GM12878 (cell line): ENCODE results near the gene CFAP65. TPM values are rescaled to one million over a fixed set of nuclear protein-coding genes. Genes with fewer than 3 reads are reported as not detected.

Experiments used
- ATAC-seq: fragments of 200-7000 bp; cut with Tn5 transposase; 3 replicates; pipeline ENCODE4 v1.9.1; 2020; ENCODE audit warnings: mild to moderate bottlenecking, moderate library complexity
- BruUV-seq: library from RNA; stranded (reverse); fragments of 400-500 nt; replicated peaks from 2 replicates; lab custom pipeline; 2021; lab: Mats Ljungman, UMichigan
- CTCF ChIA-PET: fragments of 300-600 bp; sonication (Branson Sonifier 250); formaldehyde crosslinking; extraction: SDS; loops from one replicate; lab custom pipeline; 2021; ENCODE audit warnings: inconsistent platforms; lab: Yijun Ruan, JAX
- POLR2A ChIA-PET: fragments of 350-600 bp; formaldehyde crosslinking; extraction: SDS; loops from one replicate; lab custom pipeline; 2021; ENCODE audit warnings: inconsistent platforms; lab: Charles Lee
- RAD21 ChIA-PET: fragments of 300-600 bp; sonication (Branson Sonifier 250); formaldehyde crosslinking; loops from one replicate; lab custom pipeline; 2023; ENCODE audit warnings: antibody characterized with exemption; ENCODE audit not compliant: unreplicated experiment; lab: Charles Lee
- SMC1A ChIA-PET: fragments of 300-600 bp; sonication (Branson Sonifier 250); formaldehyde crosslinking; loops from one replicate; lab custom pipeline; 2023; ENCODE audit not compliant: unreplicated experiment, uncharacterized antibody; lab: Charles Lee
- DNase-seq: peaks from one replicate; pipeline ENCODE4 v3.0.0-alpha.2; 2011; ENCODE audit warnings: low read depth, low spot score
- FAIRE-seq: peaks from 3 replicates; lab custom pipeline; 2011; peaks lifted over from hg19 to GRCh38; lab: Jason Lieb, UNC
- H2AFZ ChIP-seq: 2 replicates; pipeline ENCODE4 v1.6.0; 2011; ENCODE audit warnings: low read depth, low read length, control low read depth; ENCODE audit not compliant: control insufficient read depth
- H3K27ac ChIP-seq: 2 replicates; pipeline ENCODE4 v1.5.1; 2011; ENCODE audit warnings: control low read depth; ENCODE audit not compliant: control insufficient read depth, insufficient read depth
- H3K27me3 ChIP-seq, 2 experiments: replicated peaks in 1 of 2; 2 replicates each; pipeline versions ENCODE4 v1.6.0 to v1.6.1; 2011; ENCODE audit warnings: low read length in 1 of 2; ENCODE audit not compliant: control insufficient read depth in 2 of 2, insufficient read depth in 2 of 2
- H3K36me3 ChIP-seq, 2 experiments: 2 replicates each; pipeline ENCODE4 v1.5.1; 2011; ENCODE audit warnings: low read length in 1 of 2; ENCODE audit not compliant: control insufficient read depth in 2 of 2, insufficient read depth in 2 of 2
- H3K4me1 ChIP-seq: 2 replicates; pipeline ENCODE4 v1.6.1; 2011; ENCODE audit warnings: mild to moderate bottlenecking, low read length, moderate library complexity, mixed read lengths; ENCODE audit not compliant: control insufficient read depth, insufficient read depth
- H3K4me2 ChIP-seq: 2 replicates; pipeline ENCODE4 v1.6.0; 2011; ENCODE audit warnings: control low read depth; ENCODE audit not compliant: control insufficient read depth, insufficient read depth
- H3K4me3 ChIP-seq: fragments of 200-600 bp; sonication (generic); 2 replicates; pipeline ENCODE4 v1.5.1; 2016
- H3K79me2 ChIP-seq: 2 replicates; pipeline ENCODE4 v1.6.0; 2011; ENCODE audit warnings: low read length; ENCODE audit not compliant: control insufficient read depth, insufficient read depth
- H3K9ac ChIP-seq: 2 replicates; pipeline ENCODE4 v1.8.0; 2011; ENCODE audit warnings: low read length, control low read depth, mixed read lengths; ENCODE audit not compliant: control insufficient read depth, insufficient read depth
- H3K9me3 ChIP-seq: replicated peaks from 3 replicates; pipeline ENCODE4 v1.5.1; 2011; ENCODE audit warnings: mild to moderate bottlenecking, low read length; ENCODE audit not compliant: control insufficient read depth, insufficient read depth
- H4K20me1 ChIP-seq: 2 replicates; pipeline ENCODE4 v1.6.0; 2011; ENCODE audit not compliant: control insufficient read depth, insufficient read depth
- CHD4 ChIP-seq: fragments of 200-600 bp; sonication (generic); IDR thresholded peaks from 2 replicates; pipeline ENCODE4 v1.6.1; 2016; ENCODE audit warnings: mild to moderate bottlenecking
- HDAC2 ChIP-seq: fragments of 200-600 bp; sonication (generic); IDR thresholded peaks from 2 replicates; pipeline ENCODE4 v1.6.1; 2017
- KDM1A ChIP-seq: fragments of 200-600 bp; sonication (generic); IDR thresholded peaks from 2 replicates; pipeline ENCODE4 v1.6.1; 2016; ENCODE audit warnings: borderline replicate concordance
- MXI1 ChIP-seq: fragments of 150-350 bp; IDR thresholded peaks from 2 replicates; pipeline ENCODE4 v1.6.1; 2011; ENCODE audit warnings: low read depth, mild to moderate bottlenecking, inconsistent platforms, low read length, improper control_type of control experiment
- NFYB ChIP-seq: IDR thresholded peaks from 2 replicates; pipeline ENCODE4 v1.6.1; 2011; ENCODE audit warnings: low read depth, mild to moderate bottlenecking, low read length, improper control_type of control experiment, moderate library complexity; ENCODE audit not compliant: insufficient read depth
- RELA ChIP-seq: fragments of 450-650 bp; IDR thresholded peaks from 2 replicates; pipeline ENCODE4 v1.8.0; 2014; ENCODE audit warnings: borderline replicate concordance; ENCODE audit not compliant: partially characterized antibody
- SUZ12 ChIP-seq: fragments of 200-600 bp; sonication (generic); IDR thresholded peaks from one replicate; pipeline ENCODE4 v1.6.1; 2018; ENCODE audit warnings: antibody characterized with exemption, mild to moderate bottlenecking; ENCODE audit not compliant: unreplicated experiment
- ZNF384 ChIP-seq: IDR thresholded peaks from 2 replicates; pipeline ENCODE4 v1.6.1; 2012; ENCODE audit warnings: low read depth, mild to moderate bottlenecking, low read length, improper control_type of control experiment, borderline replicate concordance
- ZNF622 ChIP-seq: fragments of 450-650 bp; IDR thresholded peaks from 2 replicates; pipeline ENCODE4 v1.6.1; 2017; ENCODE audit warnings: mild to moderate bottlenecking, inconsistent platforms
- WGBS: methylation state at CpG from one replicate; pipeline ENCODE4 v1.1.6; 2016; ENCODE audit warnings: low lambda C conversion rate; ENCODE audit not compliant: insufficient replicate concordance, insufficient coverage; ENCODE audit errors: missing lambda C conversion rate; 5-methylcytosine and 5-hydroxymethylcytosine counted together
- in situ Hi-C: fragments of 300-500 bp; cut with MboI; formaldehyde crosslinking; loops from 9 replicates; pipeline ENCODE4 v1.14.3; 2018; ENCODE audit warnings: mixed read lengths
- intact Hi-C: fragments of 100-400 bp; cut with micrococcal nuclease; formaldehyde crosslinking; loops from one replicate; pipeline ENCODE4 v1.14.2; 2022; ENCODE audit not compliant: unreplicated experiment
- polyA plus RNA-seq, 11 experiments: library from polyadenylated mRNA; depleted of rRNA in 4 of 11; unstranded in 6 of 11; stranded (reverse) in 5 of 11; fragments of >200 nt; fragmentation: Nextera tagmentation in 4 of 11; fragmentation: Illumina TruSeq in 1 of 11; extraction: Ambion mirVana in 4 of 11; extraction: Trizol in 1 of 11; gene quantifications; 1 replicate in 1 of 11; 2 replicates in 10 of 11; pipeline versions ENCODE4 v1.2.1 to v1.2.3, GENCODE V29; 2011 to 2016; ENCODE audit warnings: inconsistent platforms in 2 of 11, missing spikeins in 2 of 11, low read depth in 1 of 11
- total RNA-seq, 4 experiments: library from RNA; depleted of rRNA in 3 of 4; stranded (reverse); fragments of >200 nt in 3 of 4; fragmentation: Illumina TruSeq in 1 of 4; extraction: Trizol in 1 of 4; gene quantifications; 2 replicates each; pipeline versions ENCODE4 v1.2.1 to v1.2.3, GENCODE V29; 2013 to 2021
- TF ChIP-seq, protein P1 (sequence below): fragments of 450-650 bp; IDR thresholded peaks from 2 replicates; pipeline ENCODE4 v1.6.1; 2017; ENCODE audit warnings: low read depth, mild to moderate bottlenecking, moderate library complexity
- TF ChIP-seq, protein P2 (sequence below): fragments of 450-650 bp; IDR thresholded peaks from 2 replicates; pipeline ENCODE4 v1.6.1; 2017; ENCODE audit warnings: antibody characterized with exemption, mild to moderate bottlenecking, moderate library complexity
- TF ChIP-seq, protein P3 (sequence below): fragments of 450-650 bp; conservative IDR thresholded peaks from 2 replicates; pipeline ENCODE4 v1.6.1; 2017; ENCODE audit warnings: mild to moderate bottlenecking, moderate library complexity
- TF ChIP-seq, protein P4 (sequence below): IDR thresholded peaks from 2 replicates; pipeline ENCODE4 v1.6.1; 2011; ENCODE audit warnings: low read depth, mild to moderate bottlenecking, low read length, moderate library complexity, borderline replicate concordance; ENCODE audit errors: extremely low read depth
- TF ChIP-seq, protein P5 (sequence below): IDR thresholded peaks from 2 replicates; pipeline ENCODE4 v1.6.1; 2012; ENCODE audit warnings: low read length, inconsistent platforms

The CFAP65 gene
- total and polyA plus RNA-seq, 10 of the 15 experiments (the other 5 are each of a cell fraction or from before 2014, with no cell fraction given): not detected

DNA sequence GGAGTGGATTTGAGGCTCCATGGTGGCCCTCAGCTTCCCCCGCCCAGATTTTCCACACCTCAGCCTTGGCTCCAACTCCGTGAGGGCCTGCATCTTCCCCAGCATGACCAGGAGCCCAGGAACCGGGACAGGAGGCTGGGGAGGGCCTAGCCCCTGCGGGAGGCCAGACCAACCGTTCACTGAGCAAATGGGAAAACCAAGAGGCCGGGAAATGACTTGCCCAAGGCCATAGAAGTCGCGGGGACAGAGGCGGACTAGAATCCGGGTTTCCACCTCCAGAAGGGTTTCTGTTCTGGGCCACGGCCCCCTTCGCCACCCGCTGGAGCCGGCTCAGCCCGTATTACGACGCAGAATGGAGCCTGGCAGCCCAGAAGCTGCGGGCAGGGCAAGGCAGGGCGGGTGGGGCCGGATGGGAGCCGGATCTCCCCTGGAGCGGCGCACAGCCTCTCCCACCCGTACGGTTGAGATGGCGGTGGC lies 40.2 kb downstream of the CFAP65 start:
- FAIRE-seq (no peak), ATAC-seq (0 out of 3 replicates have a peak, but pooled peaks have one; percentile 14), DNase-seq (no peak)
- no TSS peak for BruUV-seq
- Histone ChIP-seq H3K9me3 (no peaks in the 10 kb centered on the region), H3K36me3 (no peaks in the 10 kb centered on the region), H3K27ac (no peak overlapping the region), H3K79me2 (no peaks in the 10 kb centered on the region), H3K9ac (no peak overlapping the region), H3K27me3 (peaks cover 9 to 19% of the 10 kb centered on the region in 2 experiments), H2AFZ (no peak overlapping the region), H3K4me1 (no peaks in the 10 kb centered on the region), H3K4me2 (no peak overlapping the region), H4K20me1 (no peaks in the 10 kb centered on the region), H3K4me3 (no peak overlapping the region)
- intact Hi-C loops (no loop called here), in situ Hi-C loops (no loop called here)
- POLR2A ChIA-PET: no interaction called here
- RAD21 ChIA-PET: interaction anchor here (0.6 to 1.0 kb wide), 2 partner anchors 117 to 125 kb away, joined by 3 read pairs; no protein-coding TSS in a partner anchor
- CTCF ChIA-PET: interaction anchor here (1.1 kb wide), 2 partner anchors 10 to 124 kb away, joined by 3 to 4 read pairs; no protein-coding TSS in a partner anchor
- SMC1A ChIA-PET: no interaction called here
- WGBS: 4% methylated on average over 17 of the region's 26 CpGs
- TF ChIP-seq KDM1A: no peak
- no peak for TF ChIP-seq ZNF622
- TF ChIP-seq, protein P1, sequence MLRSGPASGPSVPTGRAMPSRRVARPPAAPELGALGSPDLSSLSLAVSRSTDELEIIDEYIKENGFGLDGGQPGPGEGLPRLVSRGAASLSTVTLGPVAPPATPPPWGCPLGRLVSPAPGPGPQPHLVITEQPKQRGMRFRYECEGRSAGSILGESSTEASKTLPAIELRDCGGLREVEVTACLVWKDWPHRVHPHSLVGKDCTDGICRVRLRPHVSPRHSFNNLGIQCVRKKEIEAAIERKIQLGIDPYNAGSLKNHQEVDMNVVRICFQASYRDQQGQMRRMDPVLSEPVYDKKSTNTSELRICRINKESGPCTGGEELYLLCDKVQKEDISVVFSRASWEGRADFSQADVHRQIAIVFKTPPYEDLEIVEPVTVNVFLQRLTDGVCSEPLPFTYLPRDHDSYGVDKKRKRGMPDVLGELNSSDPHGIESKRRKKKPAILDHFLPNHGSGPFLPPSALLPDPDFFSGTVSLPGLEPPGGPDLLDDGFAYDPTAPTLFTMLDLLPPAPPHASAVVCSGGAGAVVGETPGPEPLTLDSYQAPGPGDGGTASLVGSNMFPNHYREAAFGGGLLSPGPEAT: no peak
- no peak for TF ChIP-seq RELA
- no peak for TF ChIP-seq ZNF384
- TF ChIP-seq CHD4: no peak
- TF ChIP-seq, protein P2, sequence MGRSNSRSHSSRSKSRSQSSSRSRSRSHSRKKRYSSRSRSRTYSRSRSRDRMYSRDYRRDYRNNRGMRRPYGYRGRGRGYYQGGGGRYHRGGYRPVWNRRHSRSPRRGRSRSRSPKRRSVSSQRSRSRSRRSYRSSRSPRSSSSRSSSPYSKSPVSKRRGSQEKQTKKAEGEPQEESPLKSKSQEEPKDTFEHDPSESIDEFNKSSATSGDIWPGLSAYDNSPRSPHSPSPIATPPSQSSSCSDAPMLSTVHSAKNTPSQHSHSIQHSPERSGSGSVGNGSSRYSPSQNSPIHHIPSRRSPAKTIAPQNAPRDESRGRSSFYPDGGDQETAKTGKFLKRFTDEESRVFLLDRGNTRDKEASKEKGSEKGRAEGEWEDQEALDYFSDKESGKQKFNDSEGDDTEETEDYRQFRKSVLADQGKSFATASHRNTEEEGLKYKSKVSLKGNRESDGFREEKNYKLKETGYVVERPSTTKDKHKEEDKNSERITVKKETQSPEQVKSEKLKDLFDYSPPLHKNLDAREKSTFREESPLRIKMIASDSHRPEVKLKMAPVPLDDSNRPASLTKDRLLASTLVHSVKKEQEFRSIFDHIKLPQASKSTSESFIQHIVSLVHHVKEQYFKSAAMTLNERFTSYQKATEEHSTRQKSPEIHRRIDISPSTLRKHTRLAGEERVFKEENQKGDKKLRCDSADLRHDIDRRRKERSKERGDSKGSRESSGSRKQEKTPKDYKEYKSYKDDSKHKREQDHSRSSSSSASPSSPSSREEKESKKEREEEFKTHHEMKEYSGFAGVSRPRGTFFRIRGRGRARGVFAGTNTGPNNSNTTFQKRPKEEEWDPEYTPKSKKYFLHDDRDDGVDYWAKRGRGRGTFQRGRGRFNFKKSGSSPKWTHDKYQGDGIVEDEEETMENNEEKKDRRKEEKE: no peak
- TF ChIP-seq, protein P3, sequence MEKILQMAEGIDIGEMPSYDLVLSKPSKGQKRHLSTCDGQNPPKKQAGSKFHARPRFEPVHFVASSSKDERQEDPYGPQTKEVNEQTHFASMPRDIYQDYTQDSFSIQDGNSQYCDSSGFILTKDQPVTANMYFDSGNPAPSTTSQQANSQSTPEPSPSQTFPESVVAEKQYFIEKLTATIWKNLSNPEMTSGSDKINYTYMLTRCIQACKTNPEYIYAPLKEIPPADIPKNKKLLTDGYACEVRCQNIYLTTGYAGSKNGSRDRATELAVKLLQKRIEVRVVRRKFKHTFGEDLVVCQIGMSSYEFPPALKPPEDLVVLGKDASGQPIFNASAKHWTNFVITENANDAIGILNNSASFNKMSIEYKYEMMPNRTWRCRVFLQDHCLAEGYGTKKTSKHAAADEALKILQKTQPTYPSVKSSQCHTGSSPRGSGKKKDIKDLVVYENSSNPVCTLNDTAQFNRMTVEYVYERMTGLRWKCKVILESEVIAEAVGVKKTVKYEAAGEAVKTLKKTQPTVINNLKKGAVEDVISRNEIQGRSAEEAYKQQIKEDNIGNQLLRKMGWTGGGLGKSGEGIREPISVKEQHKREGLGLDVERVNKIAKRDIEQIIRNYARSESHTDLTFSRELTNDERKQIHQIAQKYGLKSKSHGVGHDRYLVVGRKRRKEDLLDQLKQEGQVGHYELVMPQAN: no peak
- no peak for TF ChIP-seq MXI1
- TF ChIP-seq, protein P4, sequence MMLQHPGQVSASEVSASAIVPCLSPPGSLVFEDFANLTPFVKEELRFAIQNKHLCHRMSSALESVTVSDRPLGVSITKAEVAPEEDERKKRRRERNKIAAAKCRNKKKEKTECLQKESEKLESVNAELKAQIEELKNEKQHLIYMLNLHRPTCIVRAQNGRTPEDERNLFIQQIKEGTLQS: no peak
- TF ChIP-seq HDAC2: no peak
- TF ChIP-seq, protein P5, sequence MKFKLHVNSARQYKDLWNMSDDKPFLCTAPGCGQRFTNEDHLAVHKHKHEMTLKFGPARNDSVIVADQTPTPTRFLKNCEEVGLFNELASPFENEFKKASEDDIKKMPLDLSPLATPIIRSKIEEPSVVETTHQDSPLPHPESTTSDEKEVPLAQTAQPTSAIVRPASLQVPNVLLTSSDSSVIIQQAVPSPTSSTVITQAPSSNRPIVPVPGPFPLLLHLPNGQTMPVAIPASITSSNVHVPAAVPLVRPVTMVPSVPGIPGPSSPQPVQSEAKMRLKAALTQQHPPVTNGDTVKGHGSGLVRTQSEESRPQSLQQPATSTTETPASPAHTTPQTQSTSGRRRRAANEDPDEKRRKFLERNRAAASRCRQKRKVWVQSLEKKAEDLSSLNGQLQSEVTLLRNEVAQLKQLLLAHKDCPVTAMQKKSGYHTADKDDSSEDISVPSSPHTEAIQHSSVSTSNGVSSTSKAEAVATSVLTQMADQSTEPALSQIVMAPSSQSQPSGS: no peak
- no peak for TF ChIP-seq SUZ12
- TF ChIP-seq NFYB: no peak
